ENCODE data around the gene PIK3AP1.
"Not testable (repeated sequence)": the region's sequence is repeated elsewhere in the genome, so short reads cannot be mapped to it uniquely, and the experiment has no call there.

Gene PIK3AP1

DNA sequence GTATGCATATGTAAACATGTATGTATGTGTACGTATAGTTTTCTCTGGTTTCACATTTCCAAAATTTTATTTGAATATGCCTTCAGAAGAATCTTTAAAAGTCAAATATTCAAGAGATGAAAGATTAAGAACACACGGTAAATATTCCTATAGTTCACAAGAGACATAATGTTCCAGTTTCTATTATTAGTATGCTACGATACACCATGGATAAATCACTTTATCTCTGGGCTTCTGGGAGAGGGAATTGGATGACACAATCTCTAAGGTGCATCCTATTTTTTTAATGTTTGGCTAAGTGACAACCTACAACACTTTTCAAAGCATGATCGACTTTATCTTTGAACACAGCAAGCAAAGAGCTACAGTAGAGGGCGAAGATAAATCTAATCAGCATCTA is 147.3 kb downstream of the PIK3AP1 start:
- no peak for DNase-seq

DNA sequence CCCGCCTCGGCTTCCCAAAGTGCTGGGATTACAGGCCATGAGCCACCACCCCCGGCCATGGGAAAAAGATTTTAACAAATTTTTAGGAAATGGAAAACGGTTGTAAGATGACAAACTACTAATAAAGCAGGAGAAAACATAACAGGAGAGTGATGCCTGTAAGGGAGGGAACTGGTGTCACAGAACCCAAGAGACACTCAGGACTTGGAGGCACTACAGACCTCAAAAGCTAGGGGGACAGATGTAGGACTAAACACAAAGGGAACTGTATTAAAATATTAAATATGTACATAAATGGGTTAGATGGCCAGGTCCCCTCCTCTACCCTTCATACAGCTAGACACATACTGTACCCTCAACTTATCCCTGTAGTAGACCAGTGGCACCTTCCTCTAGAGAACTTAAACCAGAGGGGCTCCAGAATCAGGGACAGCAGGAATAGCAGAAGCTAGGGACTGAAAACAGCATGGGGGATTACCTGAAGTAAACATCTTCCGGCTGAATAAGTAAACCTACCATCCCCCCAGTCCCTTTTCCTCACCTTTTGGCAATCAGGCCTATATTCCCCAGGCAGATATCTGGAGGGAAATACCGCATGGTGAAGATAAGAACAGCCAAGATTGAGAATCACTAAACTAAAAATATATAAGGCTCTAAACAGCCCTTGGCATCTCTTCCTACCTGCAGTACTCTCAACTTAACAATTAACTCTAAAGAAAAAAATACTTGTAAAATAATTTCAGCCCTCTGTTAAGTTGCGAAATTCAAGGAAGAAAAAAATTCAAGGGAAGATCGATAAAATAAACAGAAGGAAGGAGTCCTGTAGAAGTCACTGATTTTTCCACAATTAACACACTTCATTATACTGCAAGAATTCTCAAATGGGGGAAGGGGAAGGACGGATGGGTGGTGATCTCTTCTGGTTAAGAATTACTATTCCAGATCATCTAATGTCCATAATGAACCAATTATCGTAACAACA is 149.0 kb downstream of the PIK3AP1 start:
- no peak for DNase-seq

DNA sequence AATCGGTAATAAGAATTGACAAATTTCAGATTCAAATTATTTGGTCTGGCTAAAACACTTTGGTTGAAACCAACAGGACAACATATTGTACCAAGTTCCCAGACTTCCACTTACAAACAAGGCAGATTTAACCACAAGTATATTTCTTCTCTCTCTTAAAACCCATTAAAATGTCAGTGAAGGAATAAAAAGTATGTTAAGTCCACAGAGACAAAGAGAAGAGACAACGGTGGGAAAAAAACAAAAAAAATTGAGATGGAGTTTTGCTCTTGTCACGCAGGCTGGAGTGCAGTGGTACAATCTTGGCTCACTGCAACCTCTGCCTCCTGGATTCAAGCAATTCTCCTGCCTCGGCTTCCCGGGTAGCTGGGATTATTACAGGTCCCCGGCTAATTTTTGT is 149.8 kb downstream of the PIK3AP1 start:
- DNase-seq: no peak

- DNase-seq: no peak
These were observed 151.9 kb downstream of the PIK3AP1 start for GRCh38 chr10:96568402-96568801.

GRCh38 chr10:96565774-96566173 is 154.5 kb downstream of the PIK3AP1 start:
- no peak for DNase-seq

- no peak for DNase-seq
These were observed 159.1 kb downstream of the PIK3AP1 start for GRCh38 chr10:96560966-96561887.

GRCh38 chr10:96560489-96560888 is 159.8 kb downstream of the PIK3AP1 start:
- no peak for DNase-seq

DNA sequence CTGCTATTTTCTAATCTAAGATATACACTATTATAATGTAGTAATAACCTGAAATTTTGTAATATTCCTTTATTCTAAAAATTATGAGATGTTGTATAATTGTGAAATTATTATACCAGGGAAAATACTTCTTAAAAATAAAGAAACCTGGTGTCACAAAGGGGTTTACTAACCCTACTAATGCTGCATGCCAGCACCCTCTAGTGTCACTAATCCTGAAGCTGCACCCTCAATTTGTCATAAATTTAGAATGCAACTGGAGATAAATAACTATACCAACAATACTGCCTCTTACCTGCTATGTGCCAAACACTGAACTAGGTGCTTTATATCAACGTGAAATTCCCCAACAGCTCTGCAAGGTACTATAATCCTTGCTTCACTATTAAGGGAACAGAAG is 164.3 kb downstream of the PIK3AP1 start:
- no peak for DNase-seq

GRCh38 chr10:96555330-96555729 is 165.0 kb downstream of the PIK3AP1 start:
- DNase-seq: no peak

DNA sequence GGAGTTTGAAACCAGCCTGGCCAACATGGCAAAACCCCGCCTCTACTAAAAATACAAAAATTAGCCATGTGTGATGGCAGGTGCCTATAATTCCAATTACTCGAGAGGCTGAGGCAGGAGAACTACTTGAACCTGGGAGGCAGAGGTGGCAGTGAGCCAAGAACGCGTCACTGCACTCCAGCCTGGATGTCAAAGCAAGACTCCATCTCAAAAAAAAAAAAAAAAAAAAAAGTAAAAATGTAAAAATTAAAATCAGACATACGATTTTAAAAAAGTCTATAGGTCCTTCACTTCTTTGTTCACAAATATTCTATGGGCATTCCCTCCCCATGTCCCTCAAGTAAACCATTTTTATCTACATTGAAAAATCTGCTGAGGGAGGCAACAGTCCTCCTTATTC is 171.7 kb downstream of the PIK3AP1 start:
- DNase-seq: no peak

DNA sequence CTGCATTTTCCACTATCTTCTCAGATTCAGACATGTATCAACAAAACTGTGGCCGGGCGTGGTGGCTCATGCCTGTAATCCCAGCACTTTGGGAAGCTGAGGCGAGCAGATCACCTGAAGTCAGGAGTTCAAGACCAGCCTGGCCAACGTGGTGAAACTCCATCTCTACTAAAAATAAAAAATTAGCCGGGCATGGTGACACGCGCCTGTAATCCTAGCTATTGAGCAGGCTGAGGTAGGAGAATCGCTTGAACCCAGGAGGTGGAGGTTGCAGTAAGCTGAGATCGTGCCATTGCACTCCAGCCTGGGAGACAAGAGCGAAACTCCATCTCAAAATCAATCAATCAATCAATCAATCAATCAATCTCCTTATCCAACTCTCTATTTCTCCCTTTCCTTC is 174.8 kb downstream of the PIK3AP1 start:
- not testable (repeated sequence) for DNase-seq
